NCI-H2107 treated with DMSO at 0.1 percent for 48 hours (cell line): ENCODE data around the gene GORASP1.
"Not testable (repeated sequence)": the region's sequence is repeated elsewhere in the genome, so short reads cannot be mapped to it uniquely, and the experiment has no call there.

Source experiments
- DNase-seq: peaks from one replicate; lab custom pipeline; 2025; ENCODE audit not compliant: unreplicated experiment; lab: John Stamatoyannopoulos, UW

GORASP1 gene

DNA sequence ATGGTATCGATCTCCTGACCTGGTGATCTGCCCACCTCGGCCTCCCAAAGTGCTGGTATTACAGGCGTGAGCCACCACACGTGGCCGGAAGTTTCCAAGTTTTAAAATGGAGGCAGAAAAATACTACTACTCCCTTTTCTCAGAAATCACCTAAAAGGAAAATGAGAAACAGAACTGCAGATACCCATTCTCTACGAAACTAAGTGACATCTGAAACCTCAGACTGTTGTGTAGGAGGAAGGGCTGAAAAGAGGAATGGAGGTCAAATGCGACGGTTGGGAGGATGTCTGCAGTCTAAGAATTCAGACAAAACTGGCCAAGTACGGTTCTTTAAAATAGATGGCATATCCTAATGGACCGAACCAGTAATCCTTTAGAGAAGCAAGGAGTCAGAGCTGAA is 31.5 kb downstream of the GORASP1 start:
- DNase-seq, result no peak

DNA sequence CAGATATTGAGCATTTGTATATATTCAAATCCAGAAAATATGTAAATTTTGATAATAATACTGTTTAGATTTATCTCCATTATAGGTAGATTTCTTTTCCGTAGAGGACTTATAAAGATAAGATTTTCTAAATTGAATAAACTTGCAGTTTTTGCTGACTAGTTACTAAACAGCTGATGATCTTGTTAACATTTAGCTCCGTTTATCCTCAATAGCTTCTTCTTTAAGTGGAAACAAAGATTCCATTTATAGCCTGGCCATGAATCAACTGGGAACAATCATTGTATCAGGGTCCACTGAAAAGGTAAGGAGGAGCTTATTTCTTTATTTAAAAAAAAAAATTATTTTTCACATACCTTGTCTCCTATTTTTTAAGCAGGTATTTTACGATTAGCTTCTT is 38.9 kb downstream of the GORASP1 start:
- no peak for DNase-seq

DNA sequence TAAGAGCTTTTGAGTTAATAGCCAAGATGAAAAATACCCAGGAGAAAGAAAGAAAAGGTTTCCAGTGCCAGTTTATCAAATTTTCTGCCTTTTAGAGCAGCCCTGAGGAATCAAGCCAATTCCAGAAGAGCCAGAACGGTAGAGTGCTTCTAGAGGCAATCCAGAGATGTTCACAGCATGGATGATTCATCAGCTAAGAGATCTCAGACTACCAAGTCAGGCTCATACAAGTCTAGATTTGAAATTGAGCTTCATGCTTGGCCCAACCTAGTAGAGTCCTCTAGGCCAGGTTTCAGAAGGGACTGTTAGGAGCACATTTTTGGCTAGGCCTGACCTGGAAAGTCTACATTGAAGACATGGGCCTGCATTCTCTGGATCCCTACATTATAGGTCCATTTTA is 40.1 kb downstream of the GORASP1 start:
- no peak for DNase-seq

DNA sequence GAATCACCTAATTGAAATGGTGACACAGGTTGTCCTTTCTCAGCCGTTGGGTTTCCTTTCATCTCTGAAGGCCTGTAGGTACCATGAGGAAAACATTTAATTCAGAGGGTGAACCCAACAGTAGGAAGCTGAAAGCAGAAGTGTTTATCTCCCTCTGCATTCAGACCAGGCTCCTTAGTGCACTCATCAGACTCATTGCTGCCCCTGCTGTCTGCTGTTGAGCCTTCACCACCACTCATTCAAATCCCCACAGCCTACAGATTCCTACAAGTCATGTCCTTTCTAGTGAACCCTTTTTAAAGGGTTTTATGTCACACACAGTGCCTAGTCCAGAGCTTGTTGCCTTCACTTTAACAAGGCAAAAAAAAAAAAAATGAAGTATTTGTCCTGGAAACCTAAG is 42.2 kb downstream of the GORASP1 start:
- DNase-seq, result no peak

DNA sequence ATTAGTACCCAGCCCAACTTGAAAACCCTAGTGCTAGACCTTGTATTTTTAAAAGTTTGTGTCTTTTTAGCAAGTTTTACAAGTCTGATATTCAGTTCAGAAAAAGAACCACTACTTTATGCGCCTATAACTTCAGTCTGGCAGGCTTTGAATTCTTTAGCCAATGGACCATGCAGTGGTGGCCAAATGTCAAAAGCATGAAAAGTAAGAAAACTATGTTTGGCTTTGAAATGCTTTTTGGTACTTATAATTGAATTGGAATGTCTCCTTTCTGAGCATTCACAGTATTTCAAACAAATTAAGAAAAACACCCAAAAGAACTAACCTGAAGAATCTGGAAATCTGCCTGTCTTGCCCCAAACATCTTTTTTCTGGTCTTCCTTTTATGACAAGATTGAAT is 42.8 kb downstream of the GORASP1 start:
- no peak for DNase-seq

DNA sequence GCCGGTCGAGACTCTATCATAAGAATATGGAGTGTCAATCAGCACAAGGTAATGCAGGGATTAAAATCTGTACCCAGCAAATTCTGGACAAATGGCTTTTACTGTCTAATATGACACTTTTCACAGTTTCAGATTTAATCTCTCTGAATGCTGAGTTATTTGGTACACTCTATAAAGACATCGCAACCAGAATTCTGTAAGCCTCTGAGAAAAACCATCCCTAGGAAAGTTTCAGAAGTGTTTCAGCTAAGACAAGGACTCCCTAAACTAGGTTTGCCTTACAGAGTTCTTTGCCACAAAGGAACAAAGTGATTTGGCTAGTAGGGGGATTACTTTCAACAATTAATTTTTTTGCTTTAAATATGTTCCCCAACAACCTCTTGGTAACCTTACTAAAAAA is 44.3 kb downstream of the GORASP1 start:
- no peak for DNase-seq

DNA sequence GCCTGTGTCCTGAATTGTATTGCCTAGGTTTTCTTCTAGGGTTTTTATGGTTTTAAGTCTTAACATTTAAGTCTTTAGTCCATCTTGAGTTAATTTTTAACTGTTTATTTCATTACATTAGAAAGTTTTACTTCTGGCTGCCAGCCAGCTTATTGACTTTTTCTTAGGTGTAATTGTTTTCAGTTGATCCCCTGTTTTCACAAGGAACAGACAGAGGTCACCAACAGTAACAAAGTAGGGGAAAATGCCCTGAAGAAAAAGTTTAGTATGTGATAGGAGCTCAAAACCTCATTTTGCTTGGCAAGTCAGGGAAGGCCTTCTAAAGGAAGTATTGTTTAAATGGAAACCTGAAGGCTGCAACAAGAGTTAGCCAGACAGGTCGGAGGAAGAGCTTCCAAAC is 45.2 kb downstream of the GORASP1 start:
- no peak for DNase-seq

DNA sequence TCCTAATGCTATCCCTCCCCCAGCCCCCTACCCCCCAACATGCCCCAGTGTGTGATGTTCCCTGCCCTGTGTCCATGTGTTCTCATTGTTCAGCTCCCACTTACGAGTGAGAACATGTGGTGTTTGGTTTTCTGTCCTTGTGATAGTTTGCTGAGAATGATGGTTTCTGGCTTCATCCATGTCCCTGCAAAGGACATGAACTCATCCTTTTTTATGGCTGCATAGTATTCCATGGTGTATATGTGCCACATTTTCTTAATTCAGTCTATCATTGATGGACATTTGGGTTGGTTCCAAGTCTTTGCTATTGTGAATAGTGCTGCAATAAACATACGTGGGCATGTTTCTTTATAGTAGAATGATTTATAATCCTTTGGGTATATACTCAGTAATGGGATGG is 46.2 kb downstream of the GORASP1 start:
- DNase-seq, result not testable (repeated sequence)

DNA sequence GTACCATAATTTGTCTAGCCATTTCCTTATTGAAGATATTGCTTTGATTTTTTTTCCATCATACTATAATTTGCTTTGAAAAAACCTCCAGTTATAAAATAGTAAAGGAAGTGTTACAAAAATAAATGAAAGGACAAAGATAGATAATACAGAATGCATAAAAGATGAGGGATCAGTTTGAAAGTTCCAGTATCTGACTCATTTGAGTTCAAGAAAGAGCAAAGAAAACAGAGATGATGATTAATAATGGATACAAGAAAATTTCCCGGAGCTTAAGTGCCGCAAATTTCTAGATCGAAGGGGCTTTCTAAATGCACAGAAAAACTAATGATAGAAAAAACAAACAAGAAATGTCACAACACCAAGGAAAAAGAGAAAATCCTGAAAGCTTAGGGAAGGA is 51.3 kb downstream of the GORASP1 start:
- no peak for DNase-seq

DNA sequence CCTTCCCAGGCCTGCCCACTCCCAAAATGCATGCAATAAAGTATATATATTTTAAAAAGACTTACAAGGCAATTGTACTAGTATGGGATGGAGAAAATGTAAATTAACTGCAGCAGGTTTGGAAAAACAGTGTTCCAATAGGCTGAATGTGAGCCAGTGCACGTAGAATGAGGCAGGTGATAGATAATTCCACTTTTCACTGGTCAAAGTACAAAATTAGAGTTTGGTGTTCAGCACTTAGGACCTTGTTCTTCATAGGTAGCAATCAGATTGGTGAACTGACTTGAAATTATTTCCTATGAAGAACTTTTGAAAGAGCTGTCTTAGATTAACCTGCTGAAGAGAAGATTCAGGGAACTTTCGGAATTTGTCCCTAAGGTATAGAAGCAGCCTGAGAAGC is 53.7 kb downstream of the GORASP1 start:
- no peak for DNase-seq

DNA sequence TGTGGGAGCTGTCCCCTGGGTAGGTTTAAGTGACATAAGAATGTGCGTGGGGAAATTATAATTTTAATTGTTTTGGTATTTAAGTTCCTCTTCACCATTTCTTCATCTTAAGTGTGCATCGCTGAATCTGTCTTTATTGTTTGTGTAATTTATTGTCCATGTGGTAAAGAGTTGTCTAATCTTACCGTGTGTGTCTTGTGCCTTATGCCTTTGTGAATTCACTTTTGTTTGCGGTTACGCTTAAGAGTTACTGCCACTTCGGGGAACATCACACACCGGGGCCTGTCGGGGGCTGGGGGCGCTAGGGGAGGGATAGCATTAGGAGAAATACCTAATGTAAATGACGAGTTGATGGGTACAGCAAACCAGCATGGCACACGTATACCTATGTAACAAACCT is 54.8 kb downstream of the GORASP1 start:
- no peak for DNase-seq

DNA sequence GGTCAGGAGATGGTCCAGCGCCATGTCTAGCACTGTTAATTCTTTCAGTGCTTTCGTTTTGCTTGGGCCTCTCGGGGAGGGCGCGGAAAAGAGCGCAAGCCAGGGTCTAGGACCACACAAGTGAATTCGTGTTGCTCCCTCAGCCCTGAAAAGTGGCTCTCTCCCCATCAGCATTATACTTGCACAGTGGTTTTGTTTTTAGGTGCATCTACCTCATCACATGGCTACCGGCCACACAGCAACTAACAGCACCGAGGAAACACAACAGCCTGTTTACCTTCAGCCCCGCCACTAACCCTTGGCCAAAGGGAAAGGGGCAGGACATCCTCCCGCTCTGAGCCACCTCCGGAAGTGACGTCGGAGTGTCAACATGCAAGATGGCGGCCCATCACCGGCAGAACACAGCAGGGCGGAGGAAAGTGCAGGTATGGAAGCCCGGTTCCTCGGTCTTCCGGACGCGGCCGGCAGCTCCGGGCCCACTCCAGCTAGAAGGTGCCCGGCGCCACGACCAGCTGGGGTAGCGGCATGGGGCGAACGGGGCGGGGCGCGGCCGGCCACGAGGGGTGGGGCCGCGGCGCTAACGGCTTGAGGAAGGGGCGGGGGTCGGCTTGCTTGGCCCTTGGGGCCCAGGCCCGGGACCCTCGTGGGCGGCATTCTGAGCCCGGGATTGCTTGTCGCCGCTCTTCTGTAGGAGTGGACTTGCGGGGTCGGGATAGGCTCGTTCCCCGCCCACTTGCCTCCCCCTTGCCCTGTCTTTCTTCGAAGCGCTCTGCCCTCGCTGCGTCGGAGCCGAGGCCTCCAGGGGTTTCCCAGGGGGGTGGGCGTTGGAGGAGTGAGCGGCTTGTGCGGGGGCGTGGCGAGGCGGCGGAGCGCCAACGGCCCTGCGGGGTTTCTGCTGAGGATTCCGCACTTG is 55.5 kb downstream of the GORASP1 start, which contains the start of the genes SCN11A and WDR48:
TSS of gene SCN11A (minus strand) at position 296 of the 913 bp plus-strand sequence. CDS start 101,582 bp downstream, outside the sequence.
TSS of gene WDR48 (plus strand) at position 368 of the 913 bp plus-strand sequence. CDS start at position 378, 10 bp downstream.
- DNase-seq, result peak; percentile 65

DNA sequence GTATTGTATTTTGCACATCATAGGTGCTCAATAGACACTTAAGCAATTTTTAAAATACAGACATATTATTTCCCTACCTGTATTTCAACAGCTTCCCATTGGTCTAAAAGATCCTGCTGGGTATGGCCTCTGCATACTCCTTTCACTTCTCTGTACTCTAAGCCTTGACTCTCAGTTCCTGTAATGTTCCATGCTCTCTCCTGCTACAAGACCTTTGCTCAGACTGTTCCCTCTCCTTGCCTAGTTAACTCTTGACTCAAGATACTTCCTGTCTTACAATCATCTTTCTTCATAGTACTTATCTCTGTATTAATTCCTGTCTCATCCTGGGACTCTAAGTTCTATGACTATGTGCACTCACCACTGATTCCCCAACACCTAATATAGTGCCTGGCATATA is 57.4 kb downstream of the GORASP1 start:
- DNase-seq, result no peak
